Panc1 (cell line): ENCODE results near the gene AFDN. TPM values are rescaled to one million over a fixed set of nuclear protein-coding genes. Genes with fewer than 3 reads are reported as not detected.

Experiments
- ATAC-seq: fragments of 200-7000 bp; cut with Tn5 transposase; 2 replicates; pipeline ENCODE4 v1.9.1; 2020; ENCODE audit warnings: mild to moderate bottlenecking, moderate library complexity
- BruUV-seq: library from RNA; stranded (reverse); fragments of 400-500 nt; replicated peaks from 2 replicates; lab custom pipeline; 2021; lab: Mats Ljungman, UMichigan
- CTCF ChIA-PET: fragments of 300-600 bp; sonication (Branson Sonifier 250); formaldehyde crosslinking; loops from one replicate; lab custom pipeline; 2022; ENCODE audit warnings: antibody characterized with exemption; lab: Charles Lee
- POLR2A ChIA-PET: fragments of 300-600 bp; sonication (Branson Sonifier 250); formaldehyde crosslinking; loops from one replicate; lab custom pipeline; 2022; ENCODE audit warnings: antibody characterized with exemption; lab: Charles Lee
- DNase-seq: peaks from one replicate; pipeline ENCODE4 v3.0.0-alpha.2; 2010; ENCODE audit warnings: low read depth, low spot score
- H3K27ac ChIP-seq: 2 replicates; pipeline ENCODE4 v1.5.1; 2011; ENCODE audit warnings: mild to moderate bottlenecking, low read length, inconsistent platforms
- H3K27me3 ChIP-seq: fragments of 200-500 bp; sonication (Bioruptor generic); 2 replicates; pipeline ENCODE4 v1.6.0; 2014; ENCODE audit warnings: low read length, inconsistent platforms; ENCODE audit not compliant: control insufficient read depth, insufficient read depth
- H3K36me3 ChIP-seq: fragments of 200-500 bp; sonication (Bioruptor generic); 2 replicates; pipeline ENCODE4 v1.5.1; 2014; ENCODE audit warnings: inconsistent platforms, mild to moderate bottlenecking, low read length, moderate library complexity; ENCODE audit not compliant: control insufficient read depth, insufficient read depth
- H3K4me1 ChIP-seq: 2 replicates; pipeline ENCODE4 v1.5.1; 2011; ENCODE audit warnings: inconsistent platforms, mild to moderate bottlenecking, low read length, moderate library complexity; ENCODE audit not compliant: control insufficient read depth, insufficient read depth
- H3K4me3 ChIP-seq, 2 experiments: 2 replicates each; pipeline ENCODE4 v1.5.1; 2011 to 2012; ENCODE audit warnings: low read depth in 2 of 2, low read length in 2 of 2, mild to moderate bottlenecking in 2 of 2, inconsistent platforms in 1 of 2, moderate library complexity in 1 of 2
- H3K9me3 ChIP-seq: fragments of 200-500 bp; sonication (Bioruptor generic); 2 replicates; pipeline ENCODE4 v1.5.1; 2014; ENCODE audit warnings: low read depth, mild to moderate bottlenecking, inconsistent platforms, low read length, moderate library complexity; ENCODE audit not compliant: control insufficient read depth, insufficient read depth
- POLR2AphosphoS5 ChIP-seq: IDR thresholded peaks from 2 replicates; pipeline ENCODE4 v1.6.1; 2012; ENCODE audit warnings: mild to moderate bottlenecking, low read depth, low read length, moderate library complexity
- REST ChIP-seq, 2 experiments: IDR thresholded peaks; 2 replicates each; pipeline ENCODE4 v1.6.1; 2011 to 2012; ENCODE audit warnings: low read depth in 2 of 2, control low read depth in 1 of 2, low read length in 1 of 2, mild to moderate bottlenecking in 1 of 2, moderate library complexity in 1 of 2; ENCODE audit not compliant: insufficient read depth in 1 of 2
- SIN3A ChIP-seq: IDR thresholded peaks from 2 replicates; pipeline ENCODE4 v1.6.1; 2012; ENCODE audit warnings: low read depth, mild to moderate bottlenecking, low read length, moderate library complexity, borderline replicate concordance; ENCODE audit not compliant: insufficient read depth
- TCF7L2 ChIP-seq: IDR thresholded peaks from 2 replicates; pipeline ENCODE4 v1.6.1; 2011; ENCODE audit warnings: mild to moderate bottlenecking, low read depth, low read length, inconsistent platforms
- in situ Hi-C: cut with HindIII; loops from 2 replicates; pipeline ENCODE4 v1.10.0; 2016; ENCODE audit warnings: low sequenced_read_pairs, low pct_unique_long_range_greater_than_20kb
- intact Hi-C: fragments of 100-400 bp; cut with micrococcal nuclease; formaldehyde crosslinking; loops from one replicate; pipeline ENCODE4 v1.10.0; 2022; ENCODE audit not compliant: unreplicated experiment
- total RNA-seq: library from RNA; stranded (reverse); gene quantifications from one replicate; pipeline ENCODE4 v1.2.1, GENCODE V29; 2021; ENCODE audit not compliant: unreplicated experiment
- TF ChIP-seq, protein P1 (sequence below): fragments of 450-650 bp; IDR thresholded peaks from 2 replicates; pipeline ENCODE4 v1.5.1; 2017; ENCODE audit warnings: mild to moderate bottlenecking

AFDN gene
- total RNA-seq, 1 experiment from 2014 or later, result 143 TPM

DNA sequence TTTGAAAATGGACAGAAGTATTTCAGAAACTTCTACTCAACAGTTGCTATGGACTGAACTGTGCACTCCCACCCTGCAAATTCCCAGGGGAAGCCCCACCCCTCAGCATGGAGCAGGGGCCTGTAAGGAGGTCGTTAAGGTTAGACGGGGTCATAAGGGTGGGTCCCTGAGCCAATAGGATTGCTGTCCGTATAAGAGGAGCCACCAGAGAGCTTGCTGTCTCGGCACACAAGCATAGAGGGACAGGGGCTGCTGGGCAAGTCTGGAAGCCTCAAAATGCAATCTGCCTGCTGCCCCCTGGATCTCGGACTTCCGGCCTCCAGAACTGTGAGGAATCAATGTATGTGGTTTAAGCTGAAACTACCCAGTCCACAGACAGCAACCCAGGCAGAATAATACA is 37.4 kb upstream of the AFDN start:
- DNase-seq (no peak), ATAC-seq (no peak)
- no peak overlapping the region for H3K4me3 ChIP-seq
- intact Hi-C loops, result no loop called here
- CTCF ChIA-PET, result no interaction called here
- no TSS peak for BruUV-seq
- in situ Hi-C loops, result no loop called here
- TF ChIP-seq, protein P1, sequence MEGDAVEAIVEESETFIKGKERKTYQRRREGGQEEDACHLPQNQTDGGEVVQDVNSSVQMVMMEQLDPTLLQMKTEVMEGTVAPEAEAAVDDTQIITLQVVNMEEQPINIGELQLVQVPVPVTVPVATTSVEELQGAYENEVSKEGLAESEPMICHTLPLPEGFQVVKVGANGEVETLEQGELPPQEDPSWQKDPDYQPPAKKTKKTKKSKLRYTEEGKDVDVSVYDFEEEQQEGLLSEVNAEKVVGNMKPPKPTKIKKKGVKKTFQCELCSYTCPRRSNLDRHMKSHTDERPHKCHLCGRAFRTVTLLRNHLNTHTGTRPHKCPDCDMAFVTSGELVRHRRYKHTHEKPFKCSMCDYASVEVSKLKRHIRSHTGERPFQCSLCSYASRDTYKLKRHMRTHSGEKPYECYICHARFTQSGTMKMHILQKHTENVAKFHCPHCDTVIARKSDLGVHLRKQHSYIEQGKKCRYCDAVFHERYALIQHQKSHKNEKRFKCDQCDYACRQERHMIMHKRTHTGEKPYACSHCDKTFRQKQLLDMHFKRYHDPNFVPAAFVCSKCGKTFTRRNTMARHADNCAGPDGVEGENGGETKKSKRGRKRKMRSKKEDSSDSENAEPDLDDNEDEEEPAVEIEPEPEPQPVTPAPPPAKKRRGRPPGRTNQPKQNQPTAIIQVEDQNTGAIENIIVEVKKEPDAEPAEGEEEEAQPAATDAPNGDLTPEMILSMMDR, result no peak
- TF ChIP-seq REST (IDR thresholded peaks at IDR 0.05; ENCODE audit: insufficient read depth in 1 of 2, low read depth in 2 of 2, low read length in 1 of 2) (no peak), TCF7L2 (no peak), POLR2AphosphoS5 (no peak), SIN3A (no peak)
- H3K27ac ChIP-seq, result no peak overlapping the region
- POLR2A ChIA-PET, result no interaction called here
- no peaks in the 10 kb centered on the region for H3K27me3 ChIP-seq
- no peaks in the 10 kb centered on the region for H3K36me3 ChIP-seq
- H3K9me3 ChIP-seq, result no peaks in the 10 kb centered on the region
- H3K4me1 ChIP-seq, result no peaks in the 10 kb centered on the region

DNA sequence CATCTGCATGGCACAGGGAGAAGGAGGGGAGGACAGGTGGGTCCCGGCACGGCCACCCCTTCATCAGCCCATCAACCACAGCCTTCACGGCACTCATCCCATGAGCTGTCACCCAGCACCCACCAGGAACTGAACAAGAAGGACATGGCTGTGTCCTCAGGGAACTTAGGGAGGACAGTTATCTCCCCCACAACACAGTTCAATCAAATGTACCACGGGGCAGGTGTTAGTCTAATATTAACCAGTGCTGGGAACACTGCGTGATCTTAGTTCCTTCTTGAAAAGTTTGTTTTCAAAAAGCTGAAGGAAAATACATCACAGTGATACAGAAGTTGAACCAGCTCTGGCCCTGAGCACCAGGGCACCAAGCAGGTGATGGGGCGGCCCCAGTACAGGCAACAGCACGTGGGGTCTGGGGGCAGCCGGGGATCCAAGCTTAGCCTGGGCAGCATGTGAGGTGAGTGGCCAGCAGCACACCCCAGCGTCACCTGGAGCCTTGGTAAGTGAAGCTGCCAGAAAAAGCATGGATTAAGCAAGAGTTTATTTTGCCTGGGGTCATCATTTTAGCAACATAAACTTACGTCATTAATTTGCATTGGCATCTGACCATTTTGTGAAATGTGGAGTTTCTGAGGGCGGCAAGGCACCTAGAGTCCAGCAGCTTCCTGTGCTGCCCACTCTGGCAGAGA is 35.5 kb upstream of the AFDN start:
- no peaks in the 10 kb centered on the region for H3K4me1 ChIP-seq
- in situ Hi-C loops, result no loop called here
- intact Hi-C loops, result no loop called here
- ATAC-seq (no peak), DNase-seq (no peak)
- BruUV-seq, result no TSS peak
- H3K27me3 ChIP-seq, result no peaks in the 10 kb centered on the region
- no peak overlapping the region for H3K4me3 ChIP-seq
- POLR2A ChIA-PET, result interaction anchor here (0.6 kb wide), 1 partner anchor 78 kb away, joined by 3 read pairs; no protein-coding TSS in a partner anchor
- H3K36me3 ChIP-seq, result no peaks in the 10 kb centered on the region
- TF ChIP-seq TCF7L2, result no peak
- no peak for TF ChIP-seq REST (IDR thresholded peaks at IDR 0.05; ENCODE audit: insufficient read depth in 1 of 2, low read depth in 2 of 2, low read length in 1 of 2)
- no peak for TF ChIP-seq POLR2AphosphoS5
- CTCF ChIA-PET, result no interaction called here
- no peaks in the 10 kb centered on the region for H3K9me3 ChIP-seq
- no peak overlapping the region for H3K27ac ChIP-seq
